Fibroblast of lung (primary cell): Measurements from ENCODE around the gene ZFP91.

Source experiments
- CTCF ChIP-seq, 2 donors: IDR thresholded peaks in 1 of 2; conservative IDR thresholded peaks in 1 of 2; 1 replicate in 1 of 2; 2 replicates in 1 of 2; pipeline ENCODE4 v1.5.1; 2011 to 2012; ENCODE audit warnings: low read length in 2 of 2, control low read depth in 1 of 2, inconsistent platforms in 1 of 2, low read depth in 1 of 2, mild to moderate bottlenecking in 1 of 2
- EZH2 ChIP-seq: IDR thresholded peaks from 2 replicates; pipeline ENCODE4 v1.5.1; 2012; ENCODE audit warnings: low read length, control low read depth, mild to moderate bottlenecking; ENCODE audit errors: missing control alignments

- no peak for TF ChIP-seq CTCF (conservative IDR thresholded peaks at IDR 0.05 in 1 of 2, IDR thresholded peaks at IDR 0.05 in 1 of 2; ENCODE audit: low read depth in 1 of 2, low read length in 2 of 2)
- no peak for TF ChIP-seq EZH2
These were observed 32.0 kb upstream of the ZFP91 start for GRCh38 chr11:58546841-58547240.
